ENCODE results near the gene PNMA5. TPM values are rescaled to one million over a fixed set of nuclear protein-coding genes. Genes with fewer than 3 reads are reported as not detected.
"Not testable (repeated sequence)": the region's sequence is repeated elsewhere in the genome, so short reads cannot be mapped to it uniquely, and the experiment has no call there.

The PNMA5 gene
- polyA plus RNA-seq, 3 donors: 0.06 to 2.1 TPM; not detected in 1

- H3K27me3 ChIP-seq (ENCODE audit: control insufficient read depth in 2 of 2, insufficient read depth in 2 of 2, low read length in 2 of 2); H3K9ac ChIP-seq (ENCODE audit: insufficient read depth, low read length, poor library complexity, severe bottlenecking); H3K9me3 ChIP-seq (replicated peaks in 1 of 2; ENCODE audit: control insufficient read depth in 1 of 2, insufficient read depth in 1 of 2, low read length in 2 of 2); H4K20me1 ChIP-seq (ENCODE audit: insufficient read depth, low read length); H3K27ac Mint-ChIP-seq; DNase-seq; H3K9me3 Mint-ChIP-seq; H3K36me3 ChIP-seq (replicated peaks in 1 of 2; ENCODE audit: control insufficient read depth in 1 of 2, insufficient read depth in 2 of 2, low read length in 2 of 2); H3K27me3 Mint-ChIP-seq (ENCODE audit: low read depth in 3 of 3); H3K36me3 Mint-ChIP-seq; H3K27ac ChIP-seq (ENCODE audit: low read depth in 1 of 2, low read length in 2 of 2); H3K4me2 ChIP-seq (replicated peaks; ENCODE audit: extremely low read depth, low read length, poor library complexity, severe bottlenecking); H3K79me2 ChIP-seq (ENCODE audit: insufficient read depth, low read length); intact Hi-C loops (cut with micrococcal nuclease); H3K4me3 ChIP-seq (replicated peaks in 1 of 3; ENCODE audit: low read depth in 2 of 3, low read length in 3 of 3); H2AFZ ChIP-seq (ENCODE audit: insufficient read depth, low read depth, low read length, poor library complexity, severe bottlenecking); H3K4me3 Mint-ChIP-seq: not testable (repeated sequence)
- peaks cover 26% of the 10 kb centered on the region for H3K4me1 Mint-ChIP-seq
- H3K4me1 ChIP-seq (ENCODE audit: control insufficient read depth in 1 of 2, insufficient read depth in 2 of 2, low read length in 2 of 2): peaks cover 28% of the 10 kb centered on the region in 2 donors
- no CpG with 5 or more reads among the region's 4 CpGs for WGBS (ENCODE audit: insufficient coverage)
Observed at GRCh38 chrX:152985383-152985782, 8.5 kb downstream of the PNMA5 start.

DNA sequence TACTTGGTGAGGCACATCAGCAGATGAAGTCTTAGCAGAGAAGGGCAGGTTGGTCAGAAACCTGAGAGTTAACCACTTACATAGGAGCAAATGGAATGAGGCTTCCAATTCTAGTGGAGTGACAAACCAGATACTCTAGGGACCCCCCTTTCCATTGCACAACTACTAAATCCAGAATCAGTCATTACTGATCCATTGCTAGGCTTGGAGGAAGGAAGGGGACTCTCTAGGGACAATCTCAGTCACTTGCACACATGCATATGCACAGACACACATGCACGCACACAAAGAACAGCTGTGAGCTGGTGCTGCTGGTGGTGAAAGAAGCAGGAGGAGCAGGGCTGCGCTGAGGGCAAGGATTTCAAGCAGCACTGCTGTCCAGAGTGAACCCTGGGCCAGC is 25.7 kb downstream of the PNMA5 start:
- no peak overlapping the region for H3K4me2 ChIP-seq (replicated peaks; ENCODE audit: extremely low read depth, low read length, poor library complexity, severe bottlenecking)
- H3K4me1 ChIP-seq (ENCODE audit: control insufficient read depth in 1 of 2, insufficient read depth in 2 of 2, low read length in 2 of 2): no peaks in the 10 kb centered on the region
- no peaks in the 10 kb centered on the region for H4K20me1 ChIP-seq (ENCODE audit: insufficient read depth, low read length)
- DNase-seq: no peak
- no peak overlapping the region for H2AFZ ChIP-seq (ENCODE audit: insufficient read depth, low read depth, low read length, poor library complexity, severe bottlenecking)
- H3K27me3 ChIP-seq (ENCODE audit: control insufficient read depth in 2 of 2, insufficient read depth in 2 of 2, low read length in 2 of 2): no peaks in the 10 kb centered on the region
- Mint-ChIP-seq H3K36me3 (peaks cover 45 to 60% of the 10 kb centered on the region in 2 donors), H3K9me3 (no peaks in the 10 kb centered on the region), H3K4me3 (no peak overlapping the region), H3K27me3 (ENCODE audit: low read depth in 3 of 3) (peaks cover 0 to 18% (median 0%) of the 10 kb centered on the region in 3 donors), H3K27ac (no peak overlapping the region), H3K4me1 (no peaks in the 10 kb centered on the region)
- intact Hi-C loops (cut with micrococcal nuclease): no loop called here
- 100% methylated on average over 1 of the region's 2 CpGs for WGBS (ENCODE audit: insufficient coverage)
- H3K36me3 ChIP-seq (replicated peaks in 1 of 2; ENCODE audit: control insufficient read depth in 1 of 2, insufficient read depth in 2 of 2, low read length in 2 of 2): peaks cover 54 to 96% of the 10 kb centered on the region in 2 donors
- no peaks in the 10 kb centered on the region for H3K9me3 ChIP-seq (replicated peaks in 1 of 2; ENCODE audit: control insufficient read depth in 1 of 2, insufficient read depth in 1 of 2, low read length in 2 of 2)
- no peak for TF ChIP-seq CTCF (IDR thresholded peaks at IDR 0.05)
- H3K79me2 ChIP-seq (ENCODE audit: insufficient read depth, low read length): no peaks in the 10 kb centered on the region
- H3K4me3 ChIP-seq (replicated peaks in 1 of 3; ENCODE audit: low read depth in 2 of 3, low read length in 3 of 3): no peak overlapping the region
- H3K9ac ChIP-seq (ENCODE audit: insufficient read depth, low read length, poor library complexity, severe bottlenecking): no peak overlapping the region
- no peak overlapping the region for H3K27ac ChIP-seq (ENCODE audit: low read depth in 1 of 2, low read length in 2 of 2)

Data from CD14-positive monocyte (primary cell).